ENCODE measurements around the gene TTLL6.

TTLL6 gene

GRCh38 chr17:48720266-48721008, 96.6 kb downstream of the TTLL6 start:
- Histone ChIP-seq H3K36me3 (ENCODE audit: insufficient read depth, low read length) (no peaks in the 10 kb centered on the region), H2AFZ (ENCODE audit: low read length) (no peak overlapping the region), H3K9me3 (ENCODE audit: insufficient read depth, low read depth, low read length) (no peaks in the 10 kb centered on the region), H3K9me2 (replicated peaks; ENCODE audit: low read depth, low read length) (no peaks in the 10 kb centered on the region), H3F3A (ENCODE audit: low read depth) (no peaks in the 10 kb centered on the region), H4K20me1 (ENCODE audit: insufficient read depth, low read length, poor library complexity, severe bottlenecking) (no peaks in the 10 kb centered on the region), H3K79me2 (ENCODE audit: insufficient read depth, low read length) (no peaks in the 10 kb centered on the region), H3K4me3 (ENCODE audit: low read length, poor library complexity, severe bottlenecking) (no peak overlapping the region), H3K9ac (ENCODE audit: low read depth, low read length, poor library complexity, severe bottlenecking) (no peak overlapping the region), H3K4me1 (ENCODE audit: insufficient read depth, low read length, poor library complexity, severe bottlenecking) (peaks cover 10% of the 10 kb centered on the region), H3K27me3 (ENCODE audit: insufficient read depth, low read length, poor library complexity, severe bottlenecking) (no peaks in the 10 kb centered on the region), H3K4me2 (ENCODE audit: low read depth, low read length, poor library complexity, severe bottlenecking) (no peak overlapping the region)
- no peak for TF ChIP-seq CTCF (conservative IDR thresholded peaks at IDR 0.05; ENCODE audit: low read length)
- TF ChIP-seq EZH2phosphoT487 (IDR thresholded peaks at IDR 0.05; ENCODE audit: borderline replicate concordance): no peak

GRCh38 chr17:48719642-48720265, 97.3 kb downstream of the TTLL6 start:
- H3K4me2 ChIP-seq (ENCODE audit: low read depth, low read length, poor library complexity, severe bottlenecking): no peak overlapping the region
- no peak overlapping the region for H3K9ac ChIP-seq (ENCODE audit: low read depth, low read length, poor library complexity, severe bottlenecking)
- H3K4me3 ChIP-seq (ENCODE audit: low read length, poor library complexity, severe bottlenecking): no peak overlapping the region
- peaks cover 12% of the 10 kb centered on the region for H3K4me1 ChIP-seq (ENCODE audit: insufficient read depth, low read length, poor library complexity, severe bottlenecking)
- TF ChIP-seq CTCF (conservative IDR thresholded peaks at IDR 0.05; ENCODE audit: low read length) (no peak), EZH2phosphoT487 (IDR thresholded peaks at IDR 0.05; ENCODE audit: borderline replicate concordance) (no peak)
- H2AFZ ChIP-seq (ENCODE audit: low read length): no peak overlapping the region
- no peaks in the 10 kb centered on the region for H3K36me3 ChIP-seq (ENCODE audit: insufficient read depth, low read length)
- H3K27me3 ChIP-seq (ENCODE audit: insufficient read depth, low read length, poor library complexity, severe bottlenecking): no peaks in the 10 kb centered on the region
- no peaks in the 10 kb centered on the region for H3K9me3 ChIP-seq (ENCODE audit: insufficient read depth, low read depth, low read length)
- H3K9me2 ChIP-seq (replicated peaks; ENCODE audit: low read depth, low read length): no peaks in the 10 kb centered on the region
- no peaks in the 10 kb centered on the region for H4K20me1 ChIP-seq (ENCODE audit: insufficient read depth, low read length, poor library complexity, severe bottlenecking)
- H3K79me2 ChIP-seq (ENCODE audit: insufficient read depth, low read length): no peaks in the 10 kb centered on the region
- H3F3A ChIP-seq (ENCODE audit: low read depth): no peaks in the 10 kb centered on the region

- Histone ChIP-seq H3K79me2 (ENCODE audit: insufficient read depth, low read length) (no peaks in the 10 kb centered on the region), H3K4me2 (ENCODE audit: low read depth, low read length, poor library complexity, severe bottlenecking) (no peak overlapping the region), H3K9me2 (replicated peaks; ENCODE audit: low read depth, low read length) (no peaks in the 10 kb centered on the region), H3K9ac (ENCODE audit: low read depth, low read length, poor library complexity, severe bottlenecking) (no peak overlapping the region), H3K9me3 (ENCODE audit: insufficient read depth, low read depth, low read length) (no peaks in the 10 kb centered on the region), H3K4me3 (ENCODE audit: low read length, poor library complexity, severe bottlenecking) (no peak overlapping the region), H3K36me3 (ENCODE audit: insufficient read depth, low read length) (no peaks in the 10 kb centered on the region), H3K27me3 (ENCODE audit: insufficient read depth, low read length, poor library complexity, severe bottlenecking) (no peaks in the 10 kb centered on the region), H3K4me1 (ENCODE audit: insufficient read depth, low read length, poor library complexity, severe bottlenecking) (peaks cover 12% of the 10 kb centered on the region), H4K20me1 (ENCODE audit: insufficient read depth, low read length, poor library complexity, severe bottlenecking) (no peaks in the 10 kb centered on the region), H3F3A (ENCODE audit: low read depth) (no peaks in the 10 kb centered on the region), H2AFZ (ENCODE audit: low read length) (no peak overlapping the region)
- no peak for TF ChIP-seq EZH2phosphoT487 (IDR thresholded peaks at IDR 0.05; ENCODE audit: borderline replicate concordance)
- TF ChIP-seq CTCF (conservative IDR thresholded peaks at IDR 0.05; ENCODE audit: low read length): no peak
Observed at GRCh38 chr17:48718761-48719641, 98.0 kb downstream of the TTLL6 start.

Measured in Loucy (cell line).